PC-3 (cell line): ENCODE results near the gene NDUFA13. TPM values are rescaled to one million over a fixed set of nuclear protein-coding genes. Genes with fewer than 3 reads are reported as not detected.

Source experiments
- ATAC-seq: fragments of 200-7000 bp; cut with Tn5 transposase; 2 replicates; pipeline ENCODE4 v1.9.1; 2020; ENCODE audit warnings: mild to moderate bottlenecking, moderate library complexity
- BruUV-seq: library from RNA; stranded (reverse); fragments of 400-500 nt; replicated peaks from 2 replicates; lab custom pipeline; 2021; lab: Mats Ljungman, UMichigan
- CTCF ChIA-PET: fragments of 300-600 bp; sonication (Branson Sonifier 250); formaldehyde crosslinking; loops from one replicate; lab custom pipeline; 2022; ENCODE audit warnings: antibody characterized with exemption; lab: Charles Lee
- POLR2A ChIA-PET: fragments of 300-600 bp; sonication (Branson Sonifier 250); formaldehyde crosslinking; loops from one replicate; lab custom pipeline; 2022; ENCODE audit warnings: antibody characterized with exemption; ENCODE audit not compliant: unreplicated experiment; lab: Charles Lee
- DNase-seq: peaks from one replicate; pipeline ENCODE4 v3.0.0-alpha.2; 2015
- H2AFZ ChIP-seq: fragments of 300-600 bp; sonication (generic); 2 replicates; pipeline ENCODE4 v1.6.0; 2016; ENCODE audit warnings: antibody characterized with exemption, low read length
- H3F3A ChIP-seq: fragments of 300-600 bp; sonication (generic); one replicate; pipeline ENCODE4 v1.6.0; 2017; ENCODE audit warnings: antibody characterized with exemption, low read length, control low read depth, mild to moderate bottlenecking; ENCODE audit not compliant: unreplicated experiment
- H3K27ac ChIP-seq: fragments of 300-600 bp; sonication (generic); 2 replicates; pipeline ENCODE4 v1.5.1; 2016; ENCODE audit warnings: mild to moderate bottlenecking, low read length
- H3K27me3 ChIP-seq: fragments of 300-600 bp; sonication (generic); 2 replicates; pipeline ENCODE4 v1.6.1; 2016; ENCODE audit warnings: low read length, mixed read lengths
- H3K36me3 ChIP-seq: fragments of 300-600 bp; sonication (generic); 2 replicates; pipeline ENCODE4 v1.6.1; 2016; ENCODE audit warnings: low read depth, mixed run types, low read length, mixed read lengths
- H3K4me1 ChIP-seq: fragments of 300-600 bp; sonication (generic); 2 replicates; pipeline ENCODE4 v1.5.1; 2016; ENCODE audit warnings: low read length; ENCODE audit not compliant: insufficient read depth
- H3K4me2 ChIP-seq: fragments of 300-600 bp; sonication (generic); 2 replicates; pipeline ENCODE4 v1.6.0; 2016; ENCODE audit warnings: low read length
- H3K4me3 ChIP-seq: fragments of 300-600 bp; sonication (generic); 2 replicates; pipeline ENCODE4 v1.5.1; 2016; ENCODE audit warnings: mild to moderate bottlenecking, low read length, mixed read lengths
- H3K79me2 ChIP-seq: fragments of 300-600 bp; sonication (generic); 2 replicates; pipeline ENCODE4 v1.6.1; 2017; ENCODE audit warnings: low read length, mixed read lengths
- H3K9ac ChIP-seq: fragments of 300-600 bp; sonication (generic); 2 replicates; pipeline ENCODE4 v1.6.0; 2016; ENCODE audit warnings: mild to moderate bottlenecking, low read length
- H3K9me2 ChIP-seq: fragments of 300-600 bp; sonication (generic); replicated peaks from 2 replicates; pipeline ENCODE4 v1.6.1; 2016; ENCODE audit warnings: mixed run types, low read length, mixed read lengths
- H3K9me3 ChIP-seq: fragments of 300-600 bp; sonication (generic); 2 replicates; pipeline ENCODE4 v1.6.1; 2016; ENCODE audit warnings: low read length, mixed read lengths
- H4K20me1 ChIP-seq: fragments of 300-600 bp; sonication (generic); 2 replicates; pipeline ENCODE4 v1.6.1; 2016; ENCODE audit warnings: low read length, mixed read lengths
- CTCF ChIP-seq: fragments of 300-600 bp; sonication (generic); conservative IDR thresholded peaks from 2 replicates; pipeline ENCODE4 v1.5.1; 2017; ENCODE audit warnings: antibody characterized with exemption, low read depth, mild to moderate bottlenecking, low read length
- EZH2 ChIP-seq: fragments of 300-600 bp; sonication (generic); IDR thresholded peaks from one replicate; pipeline ENCODE4 v1.6.1; 2017; ENCODE audit warnings: antibody characterized with exemption, mild to moderate bottlenecking, low read length; ENCODE audit not compliant: unreplicated experiment
- EZH2phosphoT487 ChIP-seq: fragments of 300-600 bp; sonication (generic); IDR thresholded peaks from 2 replicates; pipeline ENCODE4 v1.6.1; 2018; ENCODE audit warnings: mild to moderate bottlenecking, antibody characterized with exemption, low read length, borderline replicate concordance
- intact Hi-C: fragments of 100-400 bp; cut with micrococcal nuclease; formaldehyde crosslinking; loops from 2 replicates; pipeline ENCODE4 v1.9.0; 2023
- total RNA-seq: library from RNA; depleted of rRNA; stranded (reverse); fragments of >200 nt; gene quantifications from 2 replicates; pipeline ENCODE4 v1.2.3, GENCODE V29; 2014

NDUFA13 gene
- total RNA-seq, 1 experiment from 2014 or later = 481 TPM

- peaks cover 12% of the 10 kb centered on the region; the same call in 1 of the 2 replicates for H3K36me3 ChIP-seq
- CTCF ChIA-PET = no interaction called here
Measured at GRCh38 chr19:19528721-19529490, 12.9 kb downstream of the NDUFA13 start, which contains the start of gene YJEFN3. YJEFN3 (plus strand) TSS chr19:19528911; CDS start chr19:19528933, 22 bp downstream.

GRCh38 chr19:19529783-19530422 is 13.9 kb downstream of the NDUFA13 start:
- ATAC-seq (no peak), DNase-seq (no peak)
- Histone ChIP-seq H3K27me3 (no peaks in the 10 kb centered on the region), H3K4me2 (no peak overlapping the region), H3F3A (no peaks in the 10 kb centered on the region), H3K4me3 (no peak overlapping the region), H3K4me1 (no peaks in the 10 kb centered on the region), H3K79me2 (peaks cover 1% of the 10 kb centered on the region; the same call in 1 of the 2 replicates), H4K20me1 (no peaks in the 10 kb centered on the region), H3K9me3 (no peaks in the 10 kb centered on the region), H3K36me3 (peaks cover 7% of the 10 kb centered on the region; the same call in 1 of the 2 replicates), H3K9me2 (no peaks in the 10 kb centered on the region), H2AFZ (no peak overlapping the region), H3K27ac (no peak overlapping the region), H3K9ac (no peak overlapping the region)
- no TSS peak for BruUV-seq
- TF ChIP-seq CTCF (no peak), EZH2 (no peak), EZH2phosphoT487 (no peak)
- ChIA-PET POLR2A (interaction anchor here (0.6 kb wide), 1 partner anchor 76 kb away, joined by 3 read pairs; no protein-coding TSS in a partner anchor), CTCF (no interaction called here)
- intact Hi-C loops = loop anchor here (10.0 kb wide), 1 partner anchor 425 kb away; no protein-coding TSS in a partner anchor

More at GRCh38 chr19:19528721-19529490, 12.9 kb downstream of the NDUFA13 start, which contains the start of gene YJEFN3:
- no peaks in the 10 kb centered on the region for H4K20me1 ChIP-seq
- no peaks in the 10 kb centered on the region for H3K9me3 ChIP-seq
- no peak within 1 kb of the TSS for H3K4me2 ChIP-seq
- no peaks in the 10 kb centered on the region for H3F3A ChIP-seq
- H3K4me1 ChIP-seq = no peaks in the 10 kb centered on the region
- H3K79me2 ChIP-seq = peaks cover 11% of the 10 kb centered on the region
- TF ChIP-seq EZH2 (no peak), CTCF (no peak), EZH2phosphoT487 (no peak)
- intact Hi-C loops = no loop called here
- POLR2A ChIA-PET = no interaction called here
- DNase-seq (no peak), ATAC-seq (no peak)
- BruUV-seq = no TSS peak
- no peak within 1 kb of the TSS for H3K4me3 ChIP-seq
- no peak within 1 kb of the TSS for H3K9ac ChIP-seq
- H2AFZ ChIP-seq = no peak within 1 kb of the TSS
- H3K9me2 ChIP-seq = no peaks in the 10 kb centered on the region
- no peak within 1 kb of the TSS for H3K27ac ChIP-seq
- H3K27me3 ChIP-seq = no peaks in the 10 kb centered on the region

- BruUV-seq = no TSS peak
- TF ChIP-seq CTCF (0 out of 2 replicates have a peak, but pooled peaks have one; percentile 9), EZH2phosphoT487 (no peak)
- no peak for ATAC-seq
- H3K4me1 ChIP-seq = no peaks in the 10 kb centered on the region
- peaks cover 7% of the 10 kb centered on the region; the same call in 1 of the 2 replicates for H3K36me3 ChIP-seq
- H2AFZ ChIP-seq = no peak overlapping the region
- H3K9me2 ChIP-seq = no peaks in the 10 kb centered on the region
- no peaks in the 10 kb centered on the region for H3K27me3 ChIP-seq
- H3K79me2 ChIP-seq = no peaks in the 10 kb centered on the region
- DNase-seq = no peak
- ChIA-PET CTCF (no interaction called here), POLR2A (interaction anchor here (0.6 kb wide), 1 partner anchor 76 kb away, joined by 3 read pairs; no protein-coding TSS in a partner anchor)
- H3K4me2 ChIP-seq = no peak overlapping the region
- intact Hi-C loops = loop anchor here (10.0 kb wide), 1 partner anchor 424 kb away; no protein-coding TSS in a partner anchor
- H3K9ac ChIP-seq = no peak overlapping the region
- H3K4me3 ChIP-seq = no peak overlapping the region
- H3K9me3 ChIP-seq = no peaks in the 10 kb centered on the region
- no peaks in the 10 kb centered on the region for H3F3A ChIP-seq
- no peaks in the 10 kb centered on the region for H4K20me1 ChIP-seq
- H3K27ac ChIP-seq = no peak overlapping the region
Measured at GRCh38 chr19:19530423-19530804, 14.4 kb downstream of the NDUFA13 start.
